ENCODE data around the gene ZFP91.
A peak's percentile ranks its signal among the peaks of the same experiment; 100 is the strongest.

ZFP91 gene, protein sequence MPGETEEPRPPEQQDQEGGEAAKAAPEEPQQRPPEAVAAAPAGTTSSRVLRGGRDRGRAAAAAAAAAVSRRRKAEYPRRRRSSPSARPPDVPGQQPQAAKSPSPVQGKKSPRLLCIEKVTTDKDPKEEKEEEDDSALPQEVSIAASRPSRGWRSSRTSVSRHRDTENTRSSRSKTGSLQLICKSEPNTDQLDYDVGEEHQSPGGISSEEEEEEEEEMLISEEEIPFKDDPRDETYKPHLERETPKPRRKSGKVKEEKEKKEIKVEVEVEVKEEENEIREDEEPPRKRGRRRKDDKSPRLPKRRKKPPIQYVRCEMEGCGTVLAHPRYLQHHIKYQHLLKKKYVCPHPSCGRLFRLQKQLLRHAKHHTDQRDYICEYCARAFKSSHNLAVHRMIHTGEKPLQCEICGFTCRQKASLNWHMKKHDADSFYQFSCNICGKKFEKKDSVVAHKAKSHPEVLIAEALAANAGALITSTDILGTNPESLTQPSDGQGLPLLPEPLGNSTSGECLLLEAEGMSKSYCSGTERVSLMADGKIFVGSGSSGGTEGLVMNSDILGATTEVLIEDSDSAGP

DNA sequence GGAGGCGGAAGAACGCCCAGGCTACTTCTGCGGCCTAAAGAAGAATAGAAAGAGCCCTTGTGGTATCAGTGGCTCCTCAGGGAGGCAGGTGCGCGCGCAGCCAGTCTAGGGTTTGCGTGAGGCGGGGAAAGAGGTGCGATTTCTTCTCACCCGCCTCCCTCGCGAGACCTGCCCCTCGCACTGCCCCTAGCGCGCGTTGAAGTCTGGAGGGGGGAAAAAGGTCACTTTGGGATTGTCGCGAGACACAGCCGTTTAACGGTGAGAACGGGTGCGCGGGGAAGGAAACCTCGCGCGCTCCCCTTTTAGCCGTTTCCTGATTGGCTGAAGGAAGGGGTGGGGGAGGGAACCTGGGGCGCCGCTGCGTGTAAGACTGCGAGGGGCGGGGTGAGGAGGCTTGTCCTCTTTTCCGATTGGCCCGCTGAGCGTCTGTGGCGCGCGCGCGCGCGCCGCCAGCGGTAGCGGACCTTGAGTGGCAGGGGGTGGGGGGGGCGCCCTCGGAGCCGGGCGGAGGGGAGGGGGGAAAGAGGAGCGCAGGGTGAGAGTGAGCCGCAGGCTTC is at the start of gene ZFP91:
Gene ZFP91, plus strand, starts transcription at position 429 of the 557 bp plus-strand sequence. CDS start 219 bp downstream, outside the sequence.
- DNase-seq (ENCODE audit: low read depth), result peak; percentile 98
- peak within 1 kb of the TSS; percentile 96 for H3K4me3 ChIP-seq (replicated peaks; ENCODE audit: low read depth, low read length)
- TF ChIP-seq, protein P1, sequence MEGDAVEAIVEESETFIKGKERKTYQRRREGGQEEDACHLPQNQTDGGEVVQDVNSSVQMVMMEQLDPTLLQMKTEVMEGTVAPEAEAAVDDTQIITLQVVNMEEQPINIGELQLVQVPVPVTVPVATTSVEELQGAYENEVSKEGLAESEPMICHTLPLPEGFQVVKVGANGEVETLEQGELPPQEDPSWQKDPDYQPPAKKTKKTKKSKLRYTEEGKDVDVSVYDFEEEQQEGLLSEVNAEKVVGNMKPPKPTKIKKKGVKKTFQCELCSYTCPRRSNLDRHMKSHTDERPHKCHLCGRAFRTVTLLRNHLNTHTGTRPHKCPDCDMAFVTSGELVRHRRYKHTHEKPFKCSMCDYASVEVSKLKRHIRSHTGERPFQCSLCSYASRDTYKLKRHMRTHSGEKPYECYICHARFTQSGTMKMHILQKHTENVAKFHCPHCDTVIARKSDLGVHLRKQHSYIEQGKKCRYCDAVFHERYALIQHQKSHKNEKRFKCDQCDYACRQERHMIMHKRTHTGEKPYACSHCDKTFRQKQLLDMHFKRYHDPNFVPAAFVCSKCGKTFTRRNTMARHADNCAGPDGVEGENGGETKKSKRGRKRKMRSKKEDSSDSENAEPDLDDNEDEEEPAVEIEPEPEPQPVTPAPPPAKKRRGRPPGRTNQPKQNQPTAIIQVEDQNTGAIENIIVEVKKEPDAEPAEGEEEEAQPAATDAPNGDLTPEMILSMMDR (IDR thresholded peaks at IDR 0.05; ENCODE audit: low read length, missing control alignments), result no peak

DNA sequence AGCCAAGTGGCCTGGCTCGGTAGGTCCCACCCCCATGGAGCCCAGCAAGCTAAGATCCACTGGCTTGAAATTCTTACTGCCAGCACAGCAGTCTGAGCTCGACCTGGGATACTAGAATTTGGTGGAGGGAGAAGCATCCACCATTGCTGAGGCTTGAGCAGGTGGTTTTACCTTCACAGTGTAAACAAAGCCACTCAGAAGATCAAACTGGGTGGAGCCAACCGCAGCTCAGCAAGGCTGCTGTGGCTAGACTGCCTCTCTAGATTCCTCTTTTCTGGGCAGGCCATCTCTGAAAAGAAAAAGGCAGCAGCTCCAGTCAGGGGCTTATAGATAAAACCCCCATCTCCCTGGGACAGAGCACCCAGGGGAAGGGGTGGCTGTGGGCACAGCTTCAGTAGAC is 48.6 kb upstream of the ZFP91 start:
- no peak overlapping the region for H3K4me3 ChIP-seq (replicated peaks; ENCODE audit: low read depth, low read length)
- DNase-seq (ENCODE audit: low read depth), result no peak
- TF ChIP-seq, protein P1 (IDR thresholded peaks at IDR 0.05; ENCODE audit: low read length, missing control alignments), result no peak

DNA sequence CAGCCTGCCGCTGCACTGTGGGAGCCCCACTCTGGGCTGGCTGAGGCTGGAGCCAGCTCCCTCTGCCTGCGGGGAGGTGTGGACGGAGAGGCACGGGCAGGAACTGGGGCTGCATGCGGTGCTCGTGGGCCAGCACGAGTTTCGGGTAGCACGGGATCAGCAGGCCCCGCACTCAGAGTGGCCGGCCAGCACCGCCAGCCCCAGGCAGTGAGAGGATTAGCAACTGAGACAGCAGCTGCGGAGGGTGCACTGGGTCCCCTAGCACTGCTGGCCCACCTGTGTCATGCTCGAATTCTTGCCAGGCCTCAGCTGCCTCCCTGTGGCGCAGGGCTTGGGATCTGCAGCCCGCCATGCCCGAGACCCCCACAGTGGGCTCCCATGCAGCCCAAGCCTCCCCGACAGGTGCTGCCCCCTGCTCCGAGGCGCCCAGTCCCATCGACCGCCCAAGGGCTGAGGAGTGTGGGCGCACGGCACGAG is 47.0 kb upstream of the ZFP91 start:
- TF ChIP-seq, protein P1 (IDR thresholded peaks at IDR 0.05; ENCODE audit: low read length, missing control alignments), result no peak
- no peak overlapping the region for H3K4me3 ChIP-seq (replicated peaks; ENCODE audit: low read depth, low read length)
- DNase-seq (ENCODE audit: low read depth), result no peak

DNA sequence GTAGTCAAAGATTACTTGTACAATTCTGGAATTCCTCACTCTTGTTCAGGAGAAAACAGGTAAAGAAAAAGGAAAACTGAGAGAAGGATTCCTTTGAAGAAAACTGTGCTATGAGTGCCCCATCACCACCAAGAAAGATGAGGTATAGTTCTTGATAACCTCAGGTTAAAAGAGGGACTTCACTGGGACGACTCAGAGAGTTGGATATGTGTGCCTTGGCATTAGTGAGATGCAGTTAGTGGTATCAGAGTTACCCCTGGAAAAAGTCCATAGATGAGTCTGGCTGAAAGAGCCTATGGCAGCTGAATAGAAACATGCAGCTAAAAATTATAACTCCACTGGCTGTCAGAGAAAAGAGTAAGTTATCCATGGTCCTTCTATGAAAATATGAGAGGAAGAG is 32.0 kb upstream of the ZFP91 start:
- TF ChIP-seq, protein P1 (IDR thresholded peaks at IDR 0.05; ENCODE audit: low read length, missing control alignments), result no peak
- DNase-seq (ENCODE audit: low read depth), result no peak

DNA sequence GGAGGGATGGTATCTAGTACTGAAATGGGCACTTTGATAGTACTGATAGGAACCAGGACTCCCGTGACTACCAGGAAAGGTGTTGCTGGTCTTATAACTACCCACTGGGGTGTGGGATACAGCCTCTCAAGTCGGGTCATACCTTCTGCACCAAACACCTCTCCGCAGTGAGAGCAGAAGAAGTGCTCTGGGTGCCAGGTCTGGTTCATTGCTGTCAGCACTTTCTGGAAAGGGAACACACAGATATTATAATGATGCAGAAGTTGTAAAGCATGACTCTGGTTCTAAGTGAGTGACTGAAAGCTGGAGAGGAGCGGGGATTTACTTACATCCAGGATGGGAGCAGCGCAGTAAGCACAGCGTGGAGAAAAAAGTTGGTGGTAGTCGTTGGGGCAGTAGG is 29.2 kb upstream of the ZFP91 start:
- TF ChIP-seq, protein P1 (IDR thresholded peaks at IDR 0.05; ENCODE audit: low read length, missing control alignments), result no peak
- DNase-seq (ENCODE audit: low read depth), result no peak
- H3K4me3 ChIP-seq (replicated peaks; ENCODE audit: low read depth, low read length), result no peak overlapping the region

More for the DNA sequence above, 32.0 kb upstream of the ZFP91 start:
- H3K4me3 ChIP-seq (replicated peaks; ENCODE audit: low read depth, low read length), result no peak overlapping the region

DNA sequence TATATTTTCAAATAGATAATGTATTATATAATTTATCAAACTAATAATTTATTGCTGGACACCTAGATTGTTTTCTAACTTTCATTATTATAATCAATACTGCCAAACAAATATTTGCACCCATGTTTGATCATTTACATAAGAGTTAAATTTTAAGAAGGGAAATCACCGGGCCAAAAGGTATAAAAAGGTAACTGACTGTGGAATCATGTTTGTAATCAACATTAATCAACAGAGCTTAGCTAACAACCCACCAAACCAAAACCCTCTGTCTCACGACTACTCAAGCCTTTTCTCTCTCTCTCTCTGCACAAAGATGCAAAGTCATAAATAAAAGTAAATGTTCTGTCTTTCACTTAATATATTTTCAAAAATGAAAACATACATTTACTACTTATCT is 18.0 kb upstream of the ZFP91 start:
- H3K4me3 ChIP-seq (replicated peaks; ENCODE audit: low read depth, low read length), result no peak overlapping the region
- TF ChIP-seq, protein P1 (IDR thresholded peaks at IDR 0.05; ENCODE audit: low read length, missing control alignments), result no peak
- no peak for DNase-seq (ENCODE audit: low read depth)
